ENCODE measurements around the gene CHST14. TPM values are rescaled to one million over a fixed set of nuclear protein-coding genes. Genes with fewer than 3 reads are reported as not detected.
A peak's percentile ranks its signal among the peaks of the same experiment; 100 is the strongest.

CHST14 gene
- total RNA-seq, 1 donor = 13.4 TPM

GRCh38 chr15:40495516-40495915 is 24.7 kb downstream of the CHST14 start:
- no peak for DNase-seq (ENCODE audit: insufficient read length, low spot score, missing footprints)
- Histone ChIP-seq H3K36me3 (ENCODE audit: insufficient read depth, low read length) (no peaks in the 10 kb centered on the region), H3K9me3 (ENCODE audit: low read depth, low read length) (no peaks in the 10 kb centered on the region), H3K27ac (ENCODE audit: low read depth, low read length) (no peak overlapping the region), H3K27me3 (ENCODE audit: insufficient read depth, low read length) (peaks cover 18% of the 10 kb centered on the region), H3K79me2 (ENCODE audit: insufficient read depth, low read length) (no peaks in the 10 kb centered on the region), H3K4me1 (ENCODE audit: insufficient read depth, low read length) (peaks cover 26% of the 10 kb centered on the region), H3K4me3 (ENCODE audit: insufficient read depth, low read length) (no peak overlapping the region), H3K4me2 (ENCODE audit: insufficient read depth, low read length) (no peak overlapping the region), H4K20me1 (ENCODE audit: insufficient read depth, low read length) (no peaks in the 10 kb centered on the region), H2AFZ (ENCODE audit: low read length) (no peak overlapping the region)
- no peak for TF ChIP-seq CTCF (IDR thresholded peaks at IDR 0.05; ENCODE audit: extremely low read depth, low read depth, low read length)

- H3K79me2 ChIP-seq (ENCODE audit: insufficient read depth, low read length) = no peaks in the 10 kb centered on the region
- no peaks in the 10 kb centered on the region for H3K9me3 ChIP-seq (ENCODE audit: low read depth, low read length)
- TF ChIP-seq CTCF (IDR thresholded peaks at IDR 0.05; ENCODE audit: extremely low read depth, low read depth, low read length) = no peak
- H4K20me1 ChIP-seq (ENCODE audit: insufficient read depth, low read length) = no peaks in the 10 kb centered on the region
- H3K4me3 ChIP-seq (ENCODE audit: insufficient read depth, low read length) = peak overlapping the region; percentile 23
- H3K4me1 ChIP-seq (ENCODE audit: insufficient read depth, low read length) = peaks cover 34% of the 10 kb centered on the region
- H3K36me3 ChIP-seq (ENCODE audit: insufficient read depth, low read length) = no peaks in the 10 kb centered on the region
- peak overlapping the region; percentile 53 for H3K4me2 ChIP-seq (ENCODE audit: insufficient read depth, low read length)
- peak overlapping the region; percentile 36 for H3K27ac ChIP-seq (ENCODE audit: low read depth, low read length)
- peak; percentile 94 for DNase-seq (ENCODE audit: insufficient read length, low spot score, missing footprints)
- peaks cover 18% of the 10 kb centered on the region for H3K27me3 ChIP-seq (ENCODE audit: insufficient read depth, low read length)
- peak overlapping the region; percentile 30 for H2AFZ ChIP-seq (ENCODE audit: low read length)
Measured at GRCh38 chr15:40498418-40498817, 27.6 kb downstream of the CHST14 start.

DNA sequence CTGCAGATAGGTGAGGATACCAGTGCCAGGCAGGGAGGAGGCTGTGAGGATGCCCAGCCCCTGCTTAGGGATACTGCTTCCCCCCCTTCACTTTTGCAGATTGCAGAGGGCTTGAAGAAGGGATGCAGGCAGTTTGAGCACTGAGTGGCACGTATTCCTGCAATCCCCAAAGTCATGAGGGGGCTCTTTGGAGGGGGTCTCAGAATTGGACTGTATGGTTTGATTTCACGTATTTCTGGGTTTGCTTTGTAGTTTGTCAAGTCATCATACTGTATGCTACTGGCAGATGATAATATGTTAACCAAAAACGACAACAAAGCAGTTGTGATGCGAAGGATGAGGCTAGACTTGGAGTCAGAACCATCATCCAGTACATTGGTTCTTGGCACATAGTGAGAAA is 28.1 kb downstream of the CHST14 start:
- Histone ChIP-seq H3K9me3 (ENCODE audit: low read depth, low read length) (no peaks in the 10 kb centered on the region), H3K4me1 (ENCODE audit: insufficient read depth, low read length) (peaks cover 30% of the 10 kb centered on the region), H2AFZ (ENCODE audit: low read length) (peak overlapping the region; percentile 30), H3K27ac (ENCODE audit: low read depth, low read length) (no peak overlapping the region), H3K79me2 (ENCODE audit: insufficient read depth, low read length) (no peaks in the 10 kb centered on the region), H3K4me3 (ENCODE audit: insufficient read depth, low read length) (peak overlapping the region; percentile 23), H3K4me2 (ENCODE audit: insufficient read depth, low read length) (peak overlapping the region; percentile 53), H3K36me3 (ENCODE audit: insufficient read depth, low read length) (no peaks in the 10 kb centered on the region), H3K27me3 (ENCODE audit: insufficient read depth, low read length) (peaks cover 17% of the 10 kb centered on the region), H4K20me1 (ENCODE audit: insufficient read depth, low read length) (no peaks in the 10 kb centered on the region)
- DNase-seq (ENCODE audit: insufficient read length, low spot score, missing footprints) = no peak
- TF ChIP-seq CTCF (IDR thresholded peaks at IDR 0.05; ENCODE audit: extremely low read depth, low read depth, low read length) = no peak

DNA sequence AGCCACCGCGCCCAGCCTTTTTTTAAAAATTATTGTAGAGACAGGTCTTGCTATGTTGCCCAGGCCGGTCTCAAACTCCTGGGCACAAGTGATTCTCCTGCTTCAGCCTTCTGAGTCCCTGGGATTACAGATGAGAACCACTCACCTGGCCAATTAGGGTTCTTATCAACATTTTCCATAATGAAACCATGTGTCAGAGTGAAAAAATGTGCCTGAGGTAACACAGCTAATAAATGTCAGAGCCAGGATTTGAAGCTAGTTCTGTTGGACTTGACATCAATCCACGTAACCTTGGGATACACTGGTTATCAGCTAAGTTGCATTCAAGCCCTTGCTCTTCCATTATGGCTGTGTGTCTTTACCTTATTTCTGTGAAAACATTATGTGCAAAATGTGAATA is 29.1 kb downstream of the CHST14 start:
- H4K20me1 ChIP-seq (ENCODE audit: insufficient read depth, low read length) = no peaks in the 10 kb centered on the region
- H3K9me3 ChIP-seq (ENCODE audit: low read depth, low read length) = no peaks in the 10 kb centered on the region
- no peak overlapping the region for H3K4me2 ChIP-seq (ENCODE audit: insufficient read depth, low read length)
- H3K79me2 ChIP-seq (ENCODE audit: insufficient read depth, low read length) = no peaks in the 10 kb centered on the region
- peaks cover 10% of the 10 kb centered on the region for H3K27me3 ChIP-seq (ENCODE audit: insufficient read depth, low read length)
- H3K4me3 ChIP-seq (ENCODE audit: insufficient read depth, low read length) = no peak overlapping the region
- H3K4me1 ChIP-seq (ENCODE audit: insufficient read depth, low read length) = peaks cover 28% of the 10 kb centered on the region
- H2AFZ ChIP-seq (ENCODE audit: low read length) = no peak overlapping the region
- no peak overlapping the region for H3K27ac ChIP-seq (ENCODE audit: low read depth, low read length)
- H3K36me3 ChIP-seq (ENCODE audit: insufficient read depth, low read length) = no peaks in the 10 kb centered on the region
- TF ChIP-seq CTCF (IDR thresholded peaks at IDR 0.05; ENCODE audit: extremely low read depth, low read depth, low read length) = no peak
- DNase-seq (ENCODE audit: insufficient read length, low spot score, missing footprints) = no peak
